Measurements from ENCODE around the gene SRP9.
"Not testable (repeated sequence)": the region's sequence is repeated elsewhere in the genome, so short reads cannot be mapped to it uniquely, and the experiment has no call there.

DNA sequence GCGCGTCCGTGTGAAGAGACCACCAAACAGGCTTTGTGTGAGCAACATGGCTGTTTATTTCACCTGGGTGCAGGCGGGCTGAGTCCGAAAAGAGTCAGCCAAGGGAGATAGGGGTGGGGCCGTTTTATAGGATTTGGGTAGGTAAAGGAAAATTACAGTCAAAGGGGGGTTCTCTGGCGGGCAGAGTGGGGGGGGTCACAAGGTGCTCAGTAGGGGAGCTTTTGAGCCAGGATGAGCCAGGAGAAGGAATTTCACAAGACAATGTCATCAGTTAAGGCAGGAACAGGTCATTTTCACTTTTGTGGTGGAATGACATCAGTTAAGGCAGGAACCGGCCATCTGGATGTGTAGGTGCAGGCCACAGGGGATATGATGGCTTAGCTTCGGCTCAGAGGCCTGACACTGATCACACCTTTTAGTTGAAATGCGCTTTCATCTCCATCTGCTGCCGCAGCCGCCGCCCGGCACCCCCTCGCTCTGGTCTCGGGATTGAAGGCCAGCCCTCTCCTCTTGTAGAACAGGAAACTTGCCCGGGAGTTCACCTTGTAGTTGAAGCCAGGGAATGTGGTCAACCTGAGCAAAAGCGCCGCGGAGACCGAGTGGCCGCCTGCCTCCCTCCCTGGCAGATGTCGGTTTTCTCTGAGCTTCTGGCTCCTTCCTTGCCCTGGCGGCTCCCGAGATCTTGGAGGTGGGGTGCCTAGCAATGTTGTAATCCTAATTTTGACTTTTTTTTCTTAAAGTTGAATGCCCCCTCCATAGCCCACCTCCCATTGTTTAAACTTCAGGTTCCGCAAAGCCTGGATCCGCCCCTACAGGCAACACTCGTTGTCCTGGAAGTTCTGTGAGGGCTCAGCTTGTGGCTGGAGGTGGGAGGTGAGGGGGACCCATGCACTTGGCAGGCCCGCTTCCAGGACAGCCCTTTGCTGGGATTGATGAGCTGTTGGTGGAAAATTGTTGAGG, 33.2 kb downstream of the SRP9 start:
- TF ChIP-seq, protein P1, sequence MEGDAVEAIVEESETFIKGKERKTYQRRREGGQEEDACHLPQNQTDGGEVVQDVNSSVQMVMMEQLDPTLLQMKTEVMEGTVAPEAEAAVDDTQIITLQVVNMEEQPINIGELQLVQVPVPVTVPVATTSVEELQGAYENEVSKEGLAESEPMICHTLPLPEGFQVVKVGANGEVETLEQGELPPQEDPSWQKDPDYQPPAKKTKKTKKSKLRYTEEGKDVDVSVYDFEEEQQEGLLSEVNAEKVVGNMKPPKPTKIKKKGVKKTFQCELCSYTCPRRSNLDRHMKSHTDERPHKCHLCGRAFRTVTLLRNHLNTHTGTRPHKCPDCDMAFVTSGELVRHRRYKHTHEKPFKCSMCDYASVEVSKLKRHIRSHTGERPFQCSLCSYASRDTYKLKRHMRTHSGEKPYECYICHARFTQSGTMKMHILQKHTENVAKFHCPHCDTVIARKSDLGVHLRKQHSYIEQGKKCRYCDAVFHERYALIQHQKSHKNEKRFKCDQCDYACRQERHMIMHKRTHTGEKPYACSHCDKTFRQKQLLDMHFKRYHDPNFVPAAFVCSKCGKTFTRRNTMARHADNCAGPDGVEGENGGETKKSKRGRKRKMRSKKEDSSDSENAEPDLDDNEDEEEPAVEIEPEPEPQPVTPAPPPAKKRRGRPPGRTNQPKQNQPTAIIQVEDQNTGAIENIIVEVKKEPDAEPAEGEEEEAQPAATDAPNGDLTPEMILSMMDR (IDR thresholded peaks at IDR 0.05), result peak; percentile 36
- not testable (repeated sequence) for TF ChIP-seq ZFX (IDR thresholded peaks at IDR 0.05; ENCODE audit: borderline replicate concordance)
